H9 (cell line): ENCODE results near the gene SMAP1. TPM values are rescaled to one million over a fixed set of nuclear protein-coding genes. Genes with fewer than 3 reads are reported as not detected.

Experiments
- DNase-seq: peaks from one replicate; pipeline ENCODE4 v3.0.0-alpha.2; 2017
- H2AFZ ChIP-seq: one replicate; pipeline ENCODE4 v1.6.1; 2013; ENCODE audit warnings: mild to moderate bottlenecking, low read length, control low read depth, moderate library complexity
- H2AK5ac ChIP-seq: 2 replicates; pipeline ENCODE4 v1.6.1; 2013; ENCODE audit warnings: low read length, control low read depth, mixed read lengths; ENCODE audit not compliant: insufficient read length
- H2BK120ac ChIP-seq: one replicate; pipeline ENCODE4 v1.6.1; 2013; ENCODE audit warnings: low read depth, mild to moderate bottlenecking, low read length, control low read depth, inconsistent platforms; ENCODE audit not compliant: poor library complexity, severe bottlenecking
- H2BK12ac ChIP-seq: 2 replicates; pipeline ENCODE4 v1.6.1; 2013; ENCODE audit warnings: low read length, control low read depth, mixed read lengths, low read depth; ENCODE audit not compliant: insufficient read length
- H2BK15ac ChIP-seq: 2 replicates; pipeline ENCODE4 v1.6.1; 2013; ENCODE audit warnings: low read depth, low read length, control low read depth
- H2BK20ac ChIP-seq: one replicate; pipeline ENCODE4 v1.6.1; 2013; ENCODE audit warnings: low read depth, mild to moderate bottlenecking, low read length, control low read depth, inconsistent platforms; ENCODE audit not compliant: poor library complexity, severe bottlenecking
- H2BK5ac ChIP-seq: 2 replicates; pipeline ENCODE4 v1.6.1; 2013; ENCODE audit warnings: low read length, control low read depth, mixed read lengths; ENCODE audit not compliant: insufficient read length
- H3K14ac ChIP-seq: 2 replicates; pipeline ENCODE4 v1.6.1; 2013; ENCODE audit warnings: low read length, control low read depth; ENCODE audit not compliant: insufficient read depth
- H3K18ac ChIP-seq: 2 replicates; pipeline ENCODE4 v1.6.1; 2013; ENCODE audit warnings: low read depth, mild to moderate bottlenecking, mixed read lengths, low read length, control low read depth; ENCODE audit not compliant: insufficient read length
- H3K23ac ChIP-seq: 2 replicates; pipeline ENCODE4 v1.6.1; 2013; ENCODE audit warnings: low read length, control low read depth, mixed read lengths, low read depth; ENCODE audit not compliant: insufficient read length
- H3K23me2 ChIP-seq: 2 replicates; pipeline ENCODE4 v1.6.1; 2013; ENCODE audit warnings: low read depth, mild to moderate bottlenecking, mixed read lengths, low read length, control low read depth; ENCODE audit not compliant: insufficient read length, poor library complexity, severe bottlenecking
- H3K27ac ChIP-seq: 2 replicates; pipeline ENCODE4 v1.5.1; 2013; ENCODE audit warnings: low read length, control low read depth, mixed read lengths, low read depth; ENCODE audit not compliant: insufficient read length
- H3K27me3 ChIP-seq: 2 replicates; pipeline ENCODE4 v1.6.1; 2013; ENCODE audit warnings: low read length, control low read depth, inconsistent platforms; ENCODE audit not compliant: insufficient read depth
- H3K4ac ChIP-seq: 2 replicates; pipeline ENCODE4 v1.6.1; 2013; ENCODE audit warnings: low read depth, mild to moderate bottlenecking, control low read depth, inconsistent platforms, low read length, moderate library complexity
- H3K4me1 ChIP-seq: 2 replicates; pipeline ENCODE4 v1.6.1; 2013; ENCODE audit warnings: low read length, control low read depth, inconsistent platforms; ENCODE audit not compliant: insufficient read depth
- H3K4me2 ChIP-seq: 2 replicates; pipeline ENCODE4 v1.6.1; 2013; ENCODE audit warnings: low read length, control low read depth, mixed read lengths; ENCODE audit not compliant: insufficient read length, insufficient read depth
- H3K56ac ChIP-seq: 2 replicates; pipeline ENCODE4 v1.6.1; 2013; ENCODE audit warnings: low read depth, mild to moderate bottlenecking, mixed read lengths, low read length, control low read depth; ENCODE audit not compliant: insufficient read length
- H3K79me1 ChIP-seq: 2 replicates; pipeline ENCODE4 v1.6.1; 2013; ENCODE audit warnings: low read depth, mild to moderate bottlenecking, moderate library complexity, low read length, control low read depth, inconsistent platforms; ENCODE audit not compliant: insufficient read depth, poor library complexity, severe bottlenecking
- H3K79me2 ChIP-seq: 2 replicates; pipeline ENCODE4 v1.6.1; 2013; ENCODE audit warnings: low read length, control low read depth, inconsistent platforms; ENCODE audit not compliant: insufficient read depth
- H3K9ac ChIP-seq: 2 replicates; pipeline ENCODE4 v1.6.1; 2013; ENCODE audit warnings: low read length, control low read depth, mixed read lengths; ENCODE audit not compliant: insufficient read length; ENCODE audit errors: extremely low read depth
- H3K9me3 ChIP-seq: one replicate; pipeline ENCODE4 v1.6.1; 2013; ENCODE audit warnings: low read depth, low read length, inconsistent platforms; ENCODE audit not compliant: control insufficient read depth
- H3T11ph ChIP-seq: one replicate; pipeline ENCODE4 v1.6.1; 2013; ENCODE audit warnings: mild to moderate bottlenecking, low read length, control low read depth, inconsistent platforms
- H4K20me1 ChIP-seq: one replicate; pipeline ENCODE4 v1.6.1; 2013; ENCODE audit not compliant: control insufficient read depth, insufficient read length, insufficient read depth
- H4K5ac ChIP-seq: 2 replicates; pipeline ENCODE4 v1.6.1; 2013; ENCODE audit warnings: low read depth, mild to moderate bottlenecking, mixed read lengths, low read length, control low read depth; ENCODE audit not compliant: insufficient read length
- H4K8ac ChIP-seq: replicated peaks from 2 replicates; pipeline ENCODE4 v1.6.1; 2013; ENCODE audit warnings: low read length, control low read depth, mixed read lengths, low read depth; ENCODE audit not compliant: insufficient read length
- H4K91ac ChIP-seq: 2 replicates; pipeline ENCODE4 v1.6.1; 2013; ENCODE audit warnings: low read depth, mild to moderate bottlenecking, moderate library complexity, mixed read lengths, low read length, control low read depth; ENCODE audit not compliant: insufficient read length
- H3K27ac Mint-ChIP-seq, 3 experiments: 2 replicates in 2 of 3; 3 replicates in 1 of 3; pipeline ENCODE4 v1.8.0; 2020 to 2021; ENCODE audit warnings: mixed read lengths in 3 of 3, mild to moderate bottlenecking in 1 of 3, moderate library complexity in 1 of 3
- H3K27me3 Mint-ChIP-seq: 2 replicates; pipeline ENCODE4 v1.8.0; 2021; ENCODE audit warnings: low read depth, mild to moderate bottlenecking, moderate library complexity, mixed read lengths
- H3K36me3 Mint-ChIP-seq, 3 experiments: 2 replicates in 2 of 3; 3 replicates in 1 of 3; pipeline ENCODE4 v1.8.0; 2020 to 2021; ENCODE audit warnings: low read depth in 3 of 3, mixed read lengths in 3 of 3; ENCODE audit not compliant: insufficient read depth in 1 of 3
- H3K4me1 Mint-ChIP-seq, 2 experiments: 2 replicates each; pipeline ENCODE4 v1.8.0; 2020; ENCODE audit warnings: mixed read lengths in 2 of 2
- H3K4me3 Mint-ChIP-seq, 2 experiments: 2 replicates in 1 of 2; 3 replicates in 1 of 2; pipeline ENCODE4 v1.8.0; 2020 to 2021; ENCODE audit warnings: mild to moderate bottlenecking in 2 of 2, mixed read lengths in 2 of 2, moderate library complexity in 1 of 2
- H3K9me3 Mint-ChIP-seq, 2 experiments: 2 replicates in 1 of 2; 3 replicates in 1 of 2; pipeline ENCODE4 v1.8.0; 2020; ENCODE audit warnings: mild to moderate bottlenecking in 2 of 2, mixed read lengths in 2 of 2, moderate library complexity in 1 of 2
- CTCF ChIP-seq: fragments of 200-600 bp; sonication (generic); conservative IDR thresholded peaks from 3 replicates; pipeline ENCODE4 v1.8.0; 2021; ENCODE audit warnings: antibody characterized with exemption, mild to moderate bottlenecking
- WGBS: extraction: QIAGEN DNeasy Blood & Tissue Kit; methylation state at CpG from one replicate; pipeline ENCODE4 v1.1.7; 2013; ENCODE audit warnings: missing lambda C conversion rate, low lambda C conversion rate, mixed read lengths; ENCODE audit not compliant: insufficient read length; ENCODE audit errors: extremely low coverage; 5-methylcytosine and 5-hydroxymethylcytosine counted together
- total RNA-seq: library from RNA; stranded (reverse); gene quantifications from 2 replicates; pipeline ENCODE4 v1.2.1, GENCODE V29; 2021

SMAP1 gene
- total RNA-seq, 1 experiment from 2014 or later = 29.3 TPM

GRCh38 chr6:70738028-70738427 is 70.3 kb downstream of the SMAP1 start:
- H2BK15ac ChIP-seq = no peak overlapping the region
- H2BK20ac ChIP-seq = no peak overlapping the region
- no peak overlapping the region for H3K4me2 ChIP-seq
- H4K5ac ChIP-seq = no peak overlapping the region
- no peak overlapping the region for H4K91ac ChIP-seq
- H3K27ac ChIP-seq = no peak overlapping the region
- no peaks in the 10 kb centered on the region for H3K4me1 ChIP-seq
- no CpG with 5 or more reads among the region's 2 CpGs for WGBS
- peak overlapping the region in 1 of 3 experiments; percentile 17; a peak in 1 of 7 replicates for H3K27ac Mint-ChIP-seq
- H2AFZ ChIP-seq = no peak overlapping the region
- no peaks in the 10 kb centered on the region for H3K27me3 ChIP-seq
- no peak overlapping the region for H3K14ac ChIP-seq
- H2BK5ac ChIP-seq = no peak overlapping the region
- TF ChIP-seq CTCF = no peak
- no peak overlapping the region for H3K4me3 Mint-ChIP-seq
- H3K4me1 Mint-ChIP-seq = peaks cover 0 to 4% of the 10 kb centered on the region in 2 experiments; a peak in 1 of 4 replicates
- H4K20me1 ChIP-seq = no peaks in the 10 kb centered on the region
- no peak overlapping the region for H2BK12ac ChIP-seq
- peaks cover 2% of the 10 kb centered on the region for H3K79me1 ChIP-seq
- no peak overlapping the region for H3K18ac ChIP-seq
- H3K4ac ChIP-seq = no peak overlapping the region
- peaks cover 31 to 40% (median 37%) of the 10 kb centered on the region in 3 experiments for H3K36me3 Mint-ChIP-seq
- no peaks in the 10 kb centered on the region for H3K27me3 Mint-ChIP-seq
- no peaks in the 10 kb centered on the region for H3K79me2 ChIP-seq
- H3K9me3 ChIP-seq = no peaks in the 10 kb centered on the region
- no peak overlapping the region for H3K9ac ChIP-seq
- H3K9me3 Mint-ChIP-seq = peaks cover 24 to 26% of the 10 kb centered on the region in 2 experiments
- no peak overlapping the region for H4K8ac ChIP-seq
- no peak for DNase-seq
- H3K23me2 ChIP-seq = no peaks in the 10 kb centered on the region
- no peak overlapping the region for H3K56ac ChIP-seq
- H2AK5ac ChIP-seq = no peak overlapping the region
- no peak overlapping the region for H3K23ac ChIP-seq
- H2BK120ac ChIP-seq = no peak overlapping the region
- no peak overlapping the region for H3T11ph ChIP-seq
